HG03175 (cell line): ENCODE results near the gene MRPS14.
"Not testable (repeated sequence)": the region's sequence is repeated elsewhere in the genome, so short reads cannot be mapped to it uniquely, and the experiment has no call there.

Experiments used
- ATAC-seq: cut with Tn5 transposase; IDR thresholded peaks from one replicate; pipeline ENCODE4 v1.9.1; 2021; ENCODE audit warnings: mild to moderate bottlenecking, moderate library complexity; ENCODE audit not compliant: unreplicated experiment

The MRPS14 gene

GRCh38 chr1:175023043-175023921 lies at the start of gene MRPS14:
MRPS14 (minus strand) TSS chr1:175023425; CDS start chr1:175023408, 17 bp downstream.
- peak; percentile 94 for ATAC-seq

DNA sequence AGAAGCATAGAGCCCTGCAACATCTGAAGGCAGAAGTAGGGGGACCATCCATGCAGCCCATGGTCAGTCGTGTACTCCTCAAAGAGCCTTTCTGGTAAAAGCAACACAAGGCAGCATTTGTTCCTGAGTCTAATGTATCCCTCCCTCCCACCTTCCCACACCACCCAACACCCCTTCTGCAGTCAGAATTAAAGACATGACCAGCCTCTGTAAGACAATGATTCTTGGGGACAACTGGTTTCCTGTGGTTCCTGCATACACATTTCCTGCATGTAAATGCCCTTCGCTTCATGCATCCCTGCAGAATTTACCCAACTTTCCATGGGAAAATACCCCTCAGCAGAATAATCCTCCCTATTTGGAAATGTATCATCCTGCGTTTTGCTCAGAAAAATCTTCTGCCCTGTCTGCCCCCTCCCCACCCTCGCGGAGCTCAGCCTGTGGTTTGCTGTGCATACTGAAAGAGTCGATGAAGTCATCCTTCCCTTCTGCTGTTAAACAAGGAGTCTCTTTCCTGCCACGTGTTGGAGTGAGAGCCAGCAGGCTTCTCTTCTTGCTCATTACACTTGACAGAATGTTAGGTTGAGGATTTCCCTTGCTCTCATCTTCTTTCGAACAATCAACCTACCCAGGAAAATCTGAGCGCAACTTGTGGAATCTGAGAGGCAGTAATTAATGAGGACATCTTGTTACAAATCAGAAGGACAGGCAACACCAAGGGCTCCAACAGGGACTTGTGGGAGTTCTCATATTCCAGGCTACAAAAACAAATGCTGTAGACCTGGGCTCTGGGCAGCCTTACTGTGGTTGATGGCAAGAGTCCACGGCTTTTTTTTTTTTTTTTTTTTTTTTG lies 49.1 kb upstream of the MRPS14 start:
- peak; percentile 43 for ATAC-seq

DNA sequence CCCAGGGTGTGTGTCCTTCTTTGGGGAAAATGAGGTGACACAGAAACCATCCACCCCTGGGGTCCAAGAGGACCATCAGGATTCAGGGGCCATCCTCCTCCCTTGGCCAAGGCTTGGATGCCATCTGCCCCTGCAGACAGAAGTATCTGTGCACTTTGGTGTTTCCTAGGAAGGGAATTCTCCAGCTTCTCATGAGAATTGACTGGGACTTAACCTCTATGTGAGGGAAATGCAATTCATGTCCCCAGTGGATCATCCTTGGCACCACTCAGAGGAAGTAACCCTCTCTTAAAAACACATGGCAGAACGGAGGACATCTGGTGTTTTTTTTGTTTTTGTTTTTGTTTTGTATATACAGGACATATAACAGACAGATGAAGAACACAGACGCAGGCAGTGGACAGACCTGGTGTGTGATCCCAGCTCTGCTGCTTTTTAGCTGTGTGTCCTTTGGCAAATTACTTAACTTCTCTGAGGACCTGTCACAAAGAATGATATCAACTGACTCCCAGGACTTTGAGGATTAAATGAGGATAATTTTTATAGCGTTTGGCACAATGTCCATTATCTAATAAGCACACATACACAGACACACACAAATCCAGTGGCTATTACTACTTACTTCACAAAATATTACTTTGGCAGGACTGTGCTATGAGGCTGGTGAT lies 48.2 kb upstream of the MRPS14 start:
- ATAC-seq, result no peak

DNA sequence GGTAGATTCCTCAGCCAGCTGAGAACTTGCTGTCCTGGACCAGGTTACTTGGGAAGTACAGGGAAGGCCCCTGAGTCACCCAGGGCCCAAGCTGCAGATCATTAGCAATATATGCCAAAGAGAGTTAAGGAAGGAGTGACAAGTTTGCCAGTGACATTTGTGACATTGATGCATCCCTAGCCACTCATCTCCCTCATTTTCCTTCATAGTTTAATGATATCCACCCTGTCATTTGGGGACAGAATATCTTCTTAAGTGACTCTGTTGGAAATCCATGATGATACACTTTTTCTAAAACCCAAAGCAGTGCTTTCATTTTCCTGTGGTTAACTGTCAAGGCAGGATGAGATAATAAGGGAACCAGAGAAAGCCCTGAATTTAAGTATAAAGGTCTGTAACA lies 47.6 kb upstream of the MRPS14 start:
- no peak for ATAC-seq

- no peak for ATAC-seq
Observed at GRCh38 chr1:175067362-175068106, 44.3 kb upstream of the MRPS14 start, which contains the start of gene TNN. TNN (plus strand) TSS chr1:175067833; CDS start chr1:175077419, 9,586 bp downstream.

- ATAC-seq, result no peak
Observed at GRCh38 chr1:175062858-175063257, 39.6 kb upstream of the MRPS14 start.

DNA sequence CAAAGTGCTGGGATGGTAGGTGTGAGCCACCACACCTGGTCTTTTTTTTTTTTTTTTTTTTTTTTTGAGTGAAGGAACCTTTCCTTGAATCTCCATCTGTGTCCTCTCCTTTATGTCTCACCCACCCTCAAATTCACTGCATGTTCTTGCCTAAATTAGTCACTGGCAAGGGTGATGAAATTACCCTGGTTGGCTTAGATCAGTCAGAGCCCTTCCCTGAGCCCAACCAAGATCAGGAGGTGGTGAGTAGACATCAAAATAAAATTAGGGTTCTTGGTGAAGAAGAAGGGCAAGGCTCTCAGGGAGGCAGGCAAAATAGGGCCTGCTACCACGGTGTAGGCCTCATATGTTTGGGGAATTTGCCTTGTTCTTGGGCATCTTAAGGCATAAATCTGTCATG lies 39.1 kb upstream of the MRPS14 start:
- ATAC-seq, result no peak

- ATAC-seq, result no peak
Observed at GRCh38 chr1:175054736-175055135, 31.5 kb upstream of the MRPS14 start.

- ATAC-seq, result no peak
Observed at GRCh38 chr1:175050992-175051391, 27.8 kb upstream of the MRPS14 start.

DNA sequence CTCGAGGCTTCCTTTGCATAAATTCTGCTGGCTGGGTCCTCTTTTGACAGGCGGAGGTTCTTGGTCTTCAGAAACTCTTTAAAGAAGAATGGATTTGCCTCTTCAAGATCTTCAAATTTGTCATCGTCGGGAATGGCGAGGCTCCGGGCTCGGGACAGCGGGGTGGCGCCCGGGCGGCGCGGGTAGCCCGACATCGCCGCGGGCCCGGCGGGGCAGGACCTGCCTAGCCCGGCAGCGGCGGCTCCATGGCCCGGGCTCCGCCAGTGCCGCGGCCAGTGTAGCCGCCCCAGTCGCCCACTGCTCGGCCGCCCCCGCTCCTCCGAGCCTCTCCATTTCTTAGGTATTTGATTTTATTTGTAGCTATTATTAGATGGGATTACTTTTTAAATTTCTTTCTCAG lies 22.3 kb upstream of the MRPS14 start:
- ATAC-seq, result no peak

- no peak for ATAC-seq
Observed at GRCh38 chr1:175045097-175045496, 21.9 kb upstream of the MRPS14 start.

- not testable (repeated sequence) for ATAC-seq
Observed at GRCh38 chr1:175044591-175044990, 21.4 kb upstream of the MRPS14 start.

- no peak for ATAC-seq
Observed at GRCh38 chr1:175043824-175044223, 20.6 kb upstream of the MRPS14 start.

GRCh38 chr1:175042650-175043049 lies 19.4 kb upstream of the MRPS14 start:
- ATAC-seq, result no peak

DNA sequence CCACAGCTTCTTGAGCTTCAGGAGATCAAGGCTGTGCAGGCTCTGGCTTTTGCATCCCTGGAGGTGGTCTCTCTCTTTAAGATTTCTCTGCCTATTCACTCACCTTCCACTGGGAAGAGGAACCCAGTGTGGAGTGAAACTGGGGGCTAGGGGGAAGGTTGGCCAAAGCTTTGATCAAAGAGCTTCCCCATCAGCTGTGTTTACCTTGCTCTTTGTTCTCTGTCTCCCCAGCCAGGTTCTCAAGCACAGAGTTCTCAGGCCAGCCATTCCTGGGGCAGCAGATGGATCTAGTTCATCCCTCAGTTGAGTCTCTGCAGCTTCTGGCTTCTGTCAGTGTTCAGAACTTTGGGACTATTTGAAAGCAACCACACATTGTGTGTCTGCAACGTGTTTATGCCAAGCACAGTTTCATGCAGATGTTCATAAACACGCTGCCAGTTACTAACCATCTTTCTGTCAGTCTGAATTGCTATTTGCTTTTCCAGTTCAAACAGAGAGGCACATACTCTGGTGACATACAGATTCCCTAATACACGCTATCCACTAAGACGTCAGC lies 17.2 kb upstream of the MRPS14 start:
- no peak for ATAC-seq

DNA sequence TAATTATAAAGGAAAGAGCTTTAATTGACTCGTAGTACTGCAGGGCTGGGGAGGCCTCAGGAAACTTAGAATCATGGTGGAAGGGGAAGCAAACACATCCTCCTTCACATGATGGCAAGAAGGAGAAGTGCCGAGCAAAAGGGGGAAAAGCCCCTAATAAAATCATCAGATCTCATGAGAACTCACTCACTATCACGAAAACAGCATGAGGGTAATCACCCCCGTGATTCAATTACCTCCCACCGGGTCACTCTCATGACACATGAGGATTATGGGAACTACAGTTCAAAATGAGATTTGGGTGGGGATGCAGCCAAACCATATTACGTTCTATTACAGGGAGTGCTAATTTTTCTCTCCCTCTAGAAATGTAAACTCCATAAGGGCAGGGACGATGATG lies 14.2 kb upstream of the MRPS14 start:
- ATAC-seq, result no peak

GRCh38 chr1:175036476-175036875 lies 13.3 kb upstream of the MRPS14 start:
- no peak for ATAC-seq

- no peak for ATAC-seq
Observed at GRCh38 chr1:175035865-175036264, 12.6 kb upstream of the MRPS14 start.

DNA sequence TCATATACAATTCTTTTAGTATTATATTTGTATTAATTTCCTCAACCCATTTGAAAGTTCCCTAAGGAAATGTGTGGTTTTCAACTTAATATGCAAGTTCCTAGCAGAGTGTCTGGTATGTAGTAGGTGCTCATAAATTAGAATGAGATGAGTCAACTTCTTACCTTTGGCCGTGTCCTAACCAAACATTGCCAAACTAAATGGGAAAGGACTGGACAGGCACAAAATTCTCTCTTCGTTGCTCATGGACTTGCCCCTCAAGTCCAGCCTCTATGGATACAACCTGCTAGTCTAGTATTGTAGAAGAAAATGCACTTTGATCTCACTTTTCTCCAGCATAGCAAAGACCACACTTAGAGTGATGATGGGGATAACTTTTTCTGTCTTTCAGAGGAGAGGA lies 11.6 kb upstream of the MRPS14 start:
- no peak for ATAC-seq

- ATAC-seq, result no peak
Observed at GRCh38 chr1:175033953-175034352, 10.7 kb upstream of the MRPS14 start.
